Psoas muscle (tissue), 8 donors: Measurements from ENCODE around the gene ANKRD35. TPM values are rescaled to one million over a fixed set of nuclear protein-coding genes. Genes with fewer than 3 reads are reported as not detected.
"Not testable (repeated sequence)": the region's sequence is repeated elsewhere in the genome, so short reads cannot be mapped to it uniquely, and the experiment has no call there.

ENCODE experiments used
- ATAC-seq, 4 donors: fragments of 200-7000 bp; cut with Tn5 transposase; one replicate each; pipeline ENCODE4 v1.9.1; 2020; ENCODE audit warnings: moderate library complexity in 3 of 4, mild to moderate bottlenecking in 2 of 4
- DNase-seq, 2 donors: peaks; one replicate each; pipeline ENCODE4 v3.0.0-alpha.2; 2020
- H3K27ac ChIP-seq: fragments of 200-600 bp; one replicate; pipeline ENCODE4 v1.8.0; 2022
- H3K27me3 ChIP-seq, 3 donors: fragments of 200-600 bp in 1 of 3; one replicate each; pipeline versions ENCODE4 v1.6.1 to v1.8.0; 2013 to 2022; ENCODE audit warnings: low read length in 2 of 3, mild to moderate bottlenecking in 2 of 3, moderate library complexity in 1 of 3; ENCODE audit not compliant: insufficient read depth in 3 of 3
- H3K36me3 ChIP-seq, 2 donors: fragments of 200-600 bp in 1 of 2; one replicate each; pipeline versions ENCODE4 v1.6.1 to v1.8.0; 2013 to 2022; ENCODE audit warnings: low read depth in 1 of 2, mild to moderate bottlenecking in 1 of 2, moderate library complexity in 1 of 2; ENCODE audit not compliant: insufficient read depth in 1 of 2
- H3K4me1 ChIP-seq: fragments of 200-600 bp; one replicate; pipeline ENCODE4 v1.8.0; 2022
- H3K4me3 ChIP-seq: fragments of 200-600 bp; one replicate; pipeline ENCODE4 v1.8.0; 2022; ENCODE audit warnings: mild to moderate bottlenecking
- H3K9me3 ChIP-seq: fragments of 200-600 bp; one replicate; pipeline ENCODE4 v1.8.0; 2022
- WGBS, 3 donors: extraction: QIAGEN DNeasy Blood & Tissue Kit; methylation state at CpG; one replicate each; pipeline versions ENCODE4 v1.1.6 to v1.1.7; 2013; 5-methylcytosine and 5-hydroxymethylcytosine counted together
- intact Hi-C, 2 donors: fragments of 100-400 bp; cut with DNase I; formaldehyde crosslinking; loops; one replicate each; pipeline versions ENCODE4 v1.11.0 to v1.14.2; 2022
- polyA plus RNA-seq, 3 donors: library from polyadenylated mRNA; stranded (reverse); fragments of 200-250 nt; gene quantifications; one replicate each; pipeline ENCODE4 v1.2.3, GENCODE V29; 2013
- total RNA-seq, 4 donors: library from RNA; stranded (reverse); fragmentation: NEBNext Ultra II Directional in 2 of 4; extraction: Animal tissue kit (Norgen Biotek cat#: 25700) in 2 of 4; gene quantifications; one replicate each; pipeline versions ENCODE4 v1.2.1 to v1.2.4, GENCODE V29; 2021 to 2023
- TF ChIP-seq, protein P1 (sequence below): fragments of 200-600 bp; IDR thresholded peaks from one replicate; pipeline ENCODE4 v1.8.0; 2022; ENCODE audit warnings: antibody characterized with exemption
- donor health status: healthy with polysubstance abuse.
- donor health status: DM: no; HTN: no; CAD: no; lungs with moderate emphysema.
- donor health status: Bipolar disorder and iron deficiency.
- donor health status: healthy.
- donor health status: DM: yes; HTN: yes; CAD: no.
- donor health status: DM: no; HTN: no; CAD: no.
- donor health status: DM: no; HTN: no; CAD: no.
- donor health status: DM: yes; HTN: yes; CAD: no.

The ANKRD35 gene
- total and polyA plus RNA-seq, 7 donors = 2.6 to 16.5 (median 4.7) TPM

- Histone ChIP-seq H3K36me3 (peaks cover 0 to 45% of the 10 kb centered on the region in 2 donors), H3K4me3 (peak overlapping the region; percentile 78), H3K9me3 (no peaks in the 10 kb centered on the region), H3K27me3 (no peaks in the 10 kb centered on the region), H3K27ac (peak overlapping the region; percentile 98), H3K4me1 (peaks cover 14% of the 10 kb centered on the region)
- 4 to 6% (median 5%) methylated on average over 19 of the region's 19 CpGs for WGBS, 3 donors
- DNase-seq (no peak), ATAC-seq (peak in 2 of 4 donors; percentile 2 to 8)
- TF ChIP-seq, protein P1, sequence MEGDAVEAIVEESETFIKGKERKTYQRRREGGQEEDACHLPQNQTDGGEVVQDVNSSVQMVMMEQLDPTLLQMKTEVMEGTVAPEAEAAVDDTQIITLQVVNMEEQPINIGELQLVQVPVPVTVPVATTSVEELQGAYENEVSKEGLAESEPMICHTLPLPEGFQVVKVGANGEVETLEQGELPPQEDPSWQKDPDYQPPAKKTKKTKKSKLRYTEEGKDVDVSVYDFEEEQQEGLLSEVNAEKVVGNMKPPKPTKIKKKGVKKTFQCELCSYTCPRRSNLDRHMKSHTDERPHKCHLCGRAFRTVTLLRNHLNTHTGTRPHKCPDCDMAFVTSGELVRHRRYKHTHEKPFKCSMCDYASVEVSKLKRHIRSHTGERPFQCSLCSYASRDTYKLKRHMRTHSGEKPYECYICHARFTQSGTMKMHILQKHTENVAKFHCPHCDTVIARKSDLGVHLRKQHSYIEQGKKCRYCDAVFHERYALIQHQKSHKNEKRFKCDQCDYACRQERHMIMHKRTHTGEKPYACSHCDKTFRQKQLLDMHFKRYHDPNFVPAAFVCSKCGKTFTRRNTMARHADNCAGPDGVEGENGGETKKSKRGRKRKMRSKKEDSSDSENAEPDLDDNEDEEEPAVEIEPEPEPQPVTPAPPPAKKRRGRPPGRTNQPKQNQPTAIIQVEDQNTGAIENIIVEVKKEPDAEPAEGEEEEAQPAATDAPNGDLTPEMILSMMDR = no peak
- intact Hi-C loops = no loop called here
Observed at GRCh38 chr1:145926686-145927062, 41.0 kb upstream of the ANKRD35 start.

DNA sequence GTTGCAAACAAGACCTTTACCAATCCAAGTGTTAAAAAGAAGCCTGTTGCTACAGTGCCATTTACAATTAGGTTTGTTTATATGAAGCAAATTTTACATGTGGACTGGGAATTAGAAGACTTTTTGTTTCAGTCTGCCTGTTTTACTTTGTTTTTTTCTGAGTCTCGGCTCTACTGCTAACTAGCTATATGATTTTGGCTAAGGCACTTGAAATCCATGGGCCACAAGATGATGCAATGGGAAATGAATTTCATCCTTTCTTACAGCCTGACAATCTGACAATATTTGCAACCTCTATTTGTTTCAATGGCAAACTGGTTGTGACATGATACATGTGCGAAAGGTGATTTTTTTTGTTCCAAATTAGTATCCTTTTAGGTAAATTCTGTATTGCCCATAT, 36.6 kb upstream of the ANKRD35 start:
- Histone ChIP-seq H3K4me3 (no peak overlapping the region), H3K27ac (no peak overlapping the region), H3K27me3 (no peaks in the 10 kb centered on the region), H3K36me3 (peaks cover 0 to 48% of the 10 kb centered on the region in 2 donors), H3K9me3 (no peaks in the 10 kb centered on the region), H3K4me1 (peaks cover 25% of the 10 kb centered on the region)
- DNase-seq (no peak), ATAC-seq (no peak)
- intact Hi-C loops = no loop called here
- TF ChIP-seq, protein P1 = no peak
- 67 to 77% (median 73%) methylated on average over 2 of the region's 2 CpGs for WGBS, 3 donors

- H3K27me3 ChIP-seq, ATAC-seq, intact Hi-C loops, H3K9me3 ChIP-seq, DNase-seq: not testable (repeated sequence)
- Histone ChIP-seq H3K4me3 (peak overlapping the region; percentile 98), H3K4me1 (peaks cover 21% of the 10 kb centered on the region), H3K36me3 (peaks cover 3 to 56% of the 10 kb centered on the region in 2 donors), H3K27ac (peak overlapping the region; percentile 88)
- WGBS, 3 donors = 86 to 97% (median 87%) methylated on average over 2 of the region's 4 CpGs
Observed at GRCh38 chr1:145920297-145920696, 34.6 kb upstream of the ANKRD35 start.

- Histone ChIP-seq H3K27ac (peak overlapping the region; percentile 88), H3K4me1 (peaks cover 21% of the 10 kb centered on the region), H3K27me3 (no peaks in the 10 kb centered on the region), H3K36me3 (peaks cover 3 to 61% of the 10 kb centered on the region in 2 donors), H3K9me3 (no peaks in the 10 kb centered on the region), H3K4me3 (peak overlapping the region; percentile 98)
- WGBS, 3 donors = 2 to 5% (median 4%) methylated on average over 33 of the region's 33 CpGs
- DNase-seq = peak; percentile 66 to 86
- TF ChIP-seq, protein P1 = no peak
- ATAC-seq = peak; percentile 85 to 89 (median 88)
- intact Hi-C loops = loop anchor here (5.0 kb wide), 2 partner anchors 33 to 93 kb away; no protein-coding TSS in a partner anchor
Observed at GRCh38 chr1:145918992-145919939, 33.6 kb upstream of the ANKRD35 start.
